Measurements from ENCODE around the gene IL17C.
"Not testable (repeated sequence)": the region's sequence is repeated elsewhere in the genome, so short reads cannot be mapped to it uniquely, and the experiment has no call there.

The IL17C gene

GRCh38 chr16:88659160-88659559 is 20.8 kb downstream of the IL17C start:
- no peak for DNase-seq (ENCODE audit: low spot score)

DNA sequence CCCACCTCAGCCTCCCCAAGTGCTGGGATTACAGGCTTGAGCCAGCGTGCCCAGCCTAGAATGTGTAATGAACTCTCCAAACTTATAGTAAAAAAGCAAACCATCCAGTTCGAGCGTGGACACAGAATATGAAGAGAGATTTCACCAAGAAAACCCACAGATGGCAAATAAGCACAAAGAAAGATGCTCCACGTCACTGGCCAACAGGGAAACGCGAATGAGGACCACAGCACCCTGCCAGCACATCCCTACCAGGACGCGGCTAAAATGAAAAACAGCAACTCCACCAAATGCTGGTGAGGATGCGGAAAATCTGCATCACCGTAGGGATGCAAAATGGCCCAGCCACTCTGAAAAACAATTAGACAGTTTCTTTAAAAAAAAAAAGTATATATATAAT is 23.1 kb downstream of the IL17C start:
- no peak for DNase-seq (ENCODE audit: low spot score)

DNA sequence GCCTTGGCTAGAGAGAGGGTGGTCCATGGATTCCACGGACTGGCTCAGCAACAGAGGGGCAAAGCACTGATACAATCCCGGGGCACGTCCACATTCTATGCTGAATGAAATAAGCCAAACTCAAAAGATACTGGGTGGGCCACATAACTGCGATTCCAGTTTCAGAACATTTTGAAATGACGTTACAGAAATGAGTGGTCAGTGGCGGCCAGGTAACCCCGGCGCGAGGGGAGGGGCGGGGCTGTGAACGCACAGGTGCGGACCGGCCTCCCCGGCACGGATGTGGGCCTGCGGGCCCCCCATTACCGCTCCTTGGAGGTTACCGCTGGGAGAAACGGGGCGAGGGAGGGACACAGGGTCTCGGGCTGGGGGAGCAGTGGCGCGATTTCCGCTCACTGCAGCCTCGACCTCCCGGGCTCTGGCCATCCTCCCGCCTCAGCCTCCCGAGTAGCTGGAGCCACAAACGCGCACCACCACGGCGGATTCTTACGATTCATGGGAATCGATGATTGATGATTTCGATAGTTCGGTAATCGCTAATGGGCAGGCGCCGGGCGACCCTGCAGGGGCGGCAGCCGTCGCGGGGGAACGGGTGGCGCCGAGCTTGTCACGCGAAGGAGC is 24.0 kb downstream of the IL17C start:
- no peak for DNase-seq (ENCODE audit: low spot score)

GRCh38 chr16:88662843-88663606 is 24.7 kb downstream of the IL17C start, which contains the start of gene MVD:
MVD (minus strand) TSS chr16:88663091; CDS start chr16:88663080, 11 bp downstream.
- peak; percentile 96 for DNase-seq (ENCODE audit: low spot score)

GRCh38 chr16:88665148-88665547 is 26.8 kb downstream of the IL17C start:
- no peak for DNase-seq (ENCODE audit: low spot score)

DNA sequence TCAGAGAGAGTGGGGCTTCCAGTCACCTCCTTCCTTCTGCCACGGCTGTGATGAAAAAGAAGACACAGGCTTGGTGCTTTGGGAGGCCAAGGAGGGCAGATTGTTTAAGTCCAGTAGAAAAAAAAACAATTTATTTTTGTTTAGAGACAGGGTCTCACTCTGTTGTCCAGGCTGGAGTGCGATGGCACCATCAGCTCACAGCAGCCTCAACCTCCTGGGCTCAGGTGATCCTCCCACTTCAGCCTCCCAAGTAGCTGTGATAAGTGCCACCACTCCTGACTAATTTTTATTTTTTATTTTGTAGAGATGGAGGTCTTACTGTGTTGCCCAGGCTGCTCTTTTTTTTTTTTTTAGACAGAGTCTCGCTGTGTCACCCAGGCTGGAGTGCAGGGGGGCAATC is 27.2 kb downstream of the IL17C start:
- DNase-seq (ENCODE audit: low spot score): no peak

GRCh38 chr16:88667461-88667860 is 29.1 kb downstream of the IL17C start:
- no peak for DNase-seq (ENCODE audit: low spot score)

- DNase-seq (ENCODE audit: low spot score): not testable (repeated sequence)
Observed at GRCh38 chr16:88669493-88669892, 31.1 kb downstream of the IL17C start.

GRCh38 chr16:88669980-88670379 is 31.6 kb downstream of the IL17C start:
- DNase-seq (ENCODE audit: low spot score): no peak

DNA sequence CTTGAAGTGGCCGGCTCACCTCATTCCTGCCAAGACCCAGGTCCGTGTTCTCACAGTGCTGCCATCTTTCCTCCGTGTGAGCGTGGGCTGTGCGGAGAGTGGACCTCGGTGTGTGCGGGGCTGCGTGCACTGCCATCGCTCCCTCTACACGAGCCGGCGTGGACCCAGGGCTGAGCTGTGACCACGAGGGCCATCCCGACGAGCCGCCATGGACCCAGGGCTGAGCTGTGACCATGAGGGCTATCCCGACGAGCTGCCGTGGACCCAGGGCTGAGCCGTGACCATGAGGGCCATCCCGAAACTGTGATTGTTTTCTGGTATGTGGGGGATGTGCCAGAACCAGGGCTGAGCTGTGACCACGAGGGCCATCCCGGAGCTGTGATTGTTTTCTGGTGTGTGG is 33.4 kb downstream of the IL17C start:
- no peak for DNase-seq (ENCODE audit: low spot score)

DNA sequence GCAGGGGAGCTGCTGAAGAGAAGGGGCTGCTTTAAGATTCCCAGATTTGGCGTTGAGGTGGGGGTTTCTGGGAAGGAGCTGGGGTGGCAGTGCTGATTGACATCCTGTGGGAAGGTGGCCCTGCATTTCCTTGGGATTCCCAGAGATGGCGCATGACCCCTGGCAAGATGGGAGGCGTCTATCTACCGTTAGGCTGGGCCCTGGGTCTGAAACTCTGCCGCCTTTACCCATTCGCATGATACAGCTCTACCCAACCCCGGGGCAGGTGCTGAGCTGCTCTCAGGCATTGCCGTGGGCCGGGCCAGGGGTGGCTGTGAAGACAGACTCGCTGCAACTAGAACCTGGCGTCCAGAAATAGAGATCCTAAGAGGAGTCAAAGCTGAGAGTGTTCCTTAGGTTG is 34.4 kb downstream of the IL17C start:
- no peak for DNase-seq (ENCODE audit: low spot score)

- DNase-seq (ENCODE audit: low spot score): no peak
Observed at GRCh38 chr16:88673716-88674379, 35.5 kb downstream of the IL17C start.

- DNase-seq (ENCODE audit: low spot score): no peak
Observed at GRCh38 chr16:88676502-88677242, 38.3 kb downstream of the IL17C start.

- no peak for DNase-seq (ENCODE audit: low spot score)
Observed at GRCh38 chr16:88677721-88678120, 39.3 kb downstream of the IL17C start.

GRCh38 chr16:88678224-88678979 is 40.0 kb downstream of the IL17C start:
- DNase-seq (ENCODE audit: low spot score): no peak

DNA sequence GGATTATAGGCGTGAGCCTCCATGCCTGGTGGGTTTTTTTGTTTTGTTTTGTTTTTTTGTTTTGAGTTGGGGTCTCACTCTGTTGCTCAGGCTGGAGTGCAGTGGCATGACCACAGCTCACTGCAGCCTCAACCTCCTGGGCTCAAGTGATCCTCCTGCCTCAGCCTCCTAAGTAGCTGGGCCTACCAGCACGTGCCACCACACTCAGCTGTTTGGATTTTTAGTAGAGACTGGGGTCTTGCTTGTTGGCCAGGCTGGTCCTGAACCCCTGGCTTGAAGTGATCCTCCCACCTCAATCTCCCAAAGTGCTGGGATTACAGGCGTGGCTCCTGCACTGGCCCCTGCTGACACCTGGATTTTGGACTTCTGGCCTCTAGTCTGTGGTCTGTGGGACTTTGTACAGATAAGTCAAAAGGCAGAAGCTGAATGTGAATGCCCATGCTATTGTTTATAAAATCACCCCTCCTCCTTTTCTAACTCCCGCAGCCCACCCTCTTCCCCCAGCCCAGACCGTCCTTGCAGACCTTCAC is 42.2 kb downstream of the IL17C start:
- no peak for DNase-seq (ENCODE audit: low spot score)

DNA sequence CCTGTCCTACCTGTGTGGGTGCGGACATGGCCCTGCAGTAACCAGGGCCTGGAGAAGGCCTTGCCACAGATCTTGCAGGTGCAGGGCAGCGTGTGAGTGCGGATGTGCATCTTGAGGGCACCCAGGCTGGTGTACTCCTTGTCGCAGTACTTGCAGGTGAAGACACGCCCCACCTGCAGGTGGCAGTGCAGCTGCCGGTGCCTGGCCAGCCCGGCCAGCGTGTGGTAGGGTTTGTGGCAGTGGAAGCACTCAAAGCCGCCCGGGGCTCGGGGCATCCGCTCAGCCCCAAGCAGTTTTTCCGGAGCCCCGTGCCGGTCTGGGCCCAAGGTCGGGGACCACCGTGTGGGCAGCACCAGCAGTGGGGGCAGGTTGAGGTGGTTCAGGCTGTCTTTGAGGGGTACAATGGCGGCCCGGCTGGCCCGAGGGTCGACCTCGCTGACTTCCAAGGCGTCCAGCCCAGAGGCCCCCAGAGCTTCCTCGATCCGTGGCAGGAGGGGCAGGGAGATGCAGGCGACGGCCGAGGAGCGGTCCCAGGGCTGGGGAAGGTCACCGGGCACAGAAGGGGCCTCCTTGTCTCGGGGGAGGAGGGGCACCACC is 42.8 kb downstream of the IL17C start:
- DNase-seq (ENCODE audit: low spot score): no peak

GRCh38 chr16:88681709-88682451 is 43.5 kb downstream of the IL17C start:
- no peak for DNase-seq (ENCODE audit: low spot score)

DNA sequence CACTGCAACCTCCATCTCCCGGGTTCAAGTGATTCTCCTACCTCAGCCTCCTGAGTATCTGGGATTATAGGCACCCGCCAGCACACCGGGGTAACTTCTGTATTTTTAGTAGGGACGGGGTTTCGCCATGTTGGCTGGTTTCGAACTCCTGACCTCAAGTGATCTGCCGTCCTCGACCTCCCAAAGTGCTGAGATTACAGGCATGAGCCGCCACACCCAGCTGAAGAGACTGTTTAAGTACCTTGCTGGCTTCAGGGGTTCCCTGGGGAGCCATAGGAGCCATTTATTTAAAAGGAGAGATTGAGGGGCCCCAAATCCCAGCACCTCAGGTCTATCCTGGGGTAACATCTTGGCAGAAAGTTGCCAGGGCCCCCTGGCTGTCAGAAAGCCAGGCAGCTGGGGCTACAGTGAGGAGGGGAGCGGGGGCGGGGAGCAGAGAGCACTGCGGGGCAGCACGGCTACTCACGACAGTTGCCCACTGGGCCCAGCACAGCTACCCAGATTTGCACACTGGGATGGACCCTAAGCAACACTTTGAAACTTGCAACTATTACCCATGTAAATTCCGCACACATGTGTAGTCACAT is 46.3 kb downstream of the IL17C start:
- no peak for DNase-seq (ENCODE audit: low spot score)

Measured in SW480 (cell line).